ENCODE measurements around the gene FAM118B.
"Not testable (repeated sequence)": the region's sequence is repeated elsewhere in the genome, so short reads cannot be mapped to it uniquely, and the experiment has no call there.

Gene FAM118B

DNA sequence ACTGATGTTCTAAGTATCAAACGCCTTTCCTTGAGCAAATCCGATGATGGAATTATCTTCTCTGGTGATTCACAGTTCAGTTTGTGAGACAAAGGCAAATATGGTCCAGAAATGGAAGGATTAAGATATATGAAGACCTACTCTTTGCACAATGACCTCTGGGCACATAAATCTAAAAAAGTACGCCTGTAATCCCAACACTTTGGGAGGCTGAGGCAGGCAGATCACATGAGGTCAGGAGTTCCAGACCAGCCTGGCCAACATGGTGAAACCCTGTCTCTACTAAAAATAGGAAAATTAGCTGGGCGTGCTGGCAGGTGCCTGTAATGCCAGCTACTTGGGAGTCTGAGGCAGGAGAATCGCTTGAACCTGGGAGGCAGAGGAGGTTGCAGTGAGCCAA is 43.9 kb downstream of the FAM118B start:
- peaks cover 78% of the 10 kb centered on the region for H3K36me3 ChIP-seq (ENCODE audit: control insufficient read depth, insufficient read depth, low read length)
- not testable (repeated sequence) for H3K9ac ChIP-seq (ENCODE audit: low read length); H3K27ac ChIP-seq (ENCODE audit: low read depth, low read length); H3K4me1 ChIP-seq (ENCODE audit: control insufficient read depth, insufficient read depth, low read length); H3K27me3 ChIP-seq (ENCODE audit: control insufficient read depth, insufficient read depth, low read length); H3K9me3 ChIP-seq (ENCODE audit: control insufficient read depth, insufficient read depth, low read depth, low read length); H3K4me3 ChIP-seq (ENCODE audit: low read depth, low read length)

DNA sequence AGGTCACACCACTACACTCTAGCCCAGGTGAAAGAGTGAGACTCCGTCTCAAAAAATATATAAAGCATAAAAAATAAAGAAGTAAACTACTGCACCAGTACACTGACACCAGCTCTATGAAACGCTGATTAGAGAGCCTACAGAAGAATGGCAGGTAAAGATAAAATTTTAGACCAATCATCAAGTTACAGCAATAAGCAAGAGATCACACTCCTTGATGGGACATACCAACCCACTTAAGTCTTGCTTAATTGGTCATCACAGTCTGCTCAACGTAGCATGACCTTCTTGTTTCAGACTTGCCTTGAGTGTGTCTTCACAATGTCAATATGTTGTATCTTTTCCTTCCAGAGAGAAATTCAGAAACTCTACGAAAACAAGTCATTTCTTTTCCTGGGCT is 44.6 kb downstream of the FAM118B start:
- H3K9me3 ChIP-seq (ENCODE audit: control insufficient read depth, insufficient read depth, low read depth, low read length) = no peaks in the 10 kb centered on the region
- H3K27me3 ChIP-seq (ENCODE audit: control insufficient read depth, insufficient read depth, low read length) = no peaks in the 10 kb centered on the region
- no peaks in the 10 kb centered on the region for H3K4me1 ChIP-seq (ENCODE audit: control insufficient read depth, insufficient read depth, low read length)
- H3K4me3 ChIP-seq (ENCODE audit: low read depth, low read length) = no peak overlapping the region
- peaks cover 76% of the 10 kb centered on the region for H3K36me3 ChIP-seq (ENCODE audit: control insufficient read depth, insufficient read depth, low read length)
- no peak overlapping the region for H3K27ac ChIP-seq (ENCODE audit: low read depth, low read length)
- no peak overlapping the region for H3K9ac ChIP-seq (ENCODE audit: low read length)

DNA sequence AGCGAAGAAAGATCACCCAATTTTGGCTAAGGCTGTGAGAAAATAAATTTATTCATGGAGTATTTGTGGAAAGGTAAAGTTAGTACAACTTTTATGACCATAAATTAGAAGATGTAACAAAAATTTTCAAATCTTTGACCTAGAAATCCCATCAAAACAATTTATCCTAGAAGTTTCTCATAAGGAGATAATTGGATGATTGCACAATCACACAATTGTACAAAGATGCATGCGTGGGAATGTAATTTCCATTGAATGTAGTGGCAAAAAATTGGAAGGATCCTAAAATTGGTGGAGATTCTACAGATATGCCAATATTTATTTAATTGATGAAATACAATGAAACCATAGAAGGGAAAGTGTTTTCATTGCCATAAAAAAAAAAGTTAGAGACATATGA is 45.6 kb downstream of the FAM118B start:
- Histone ChIP-seq H3K9ac (ENCODE audit: low read length) (no peak overlapping the region), H3K27me3 (ENCODE audit: control insufficient read depth, insufficient read depth, low read length) (no peaks in the 10 kb centered on the region), H3K4me1 (ENCODE audit: control insufficient read depth, insufficient read depth, low read length) (no peaks in the 10 kb centered on the region), H3K27ac (ENCODE audit: low read depth, low read length) (no peak overlapping the region), H3K36me3 (ENCODE audit: control insufficient read depth, insufficient read depth, low read length) (peaks cover 82% of the 10 kb centered on the region), H3K4me3 (ENCODE audit: low read depth, low read length) (no peak overlapping the region), H3K9me3 (ENCODE audit: control insufficient read depth, insufficient read depth, low read depth, low read length) (no peaks in the 10 kb centered on the region)

DNA sequence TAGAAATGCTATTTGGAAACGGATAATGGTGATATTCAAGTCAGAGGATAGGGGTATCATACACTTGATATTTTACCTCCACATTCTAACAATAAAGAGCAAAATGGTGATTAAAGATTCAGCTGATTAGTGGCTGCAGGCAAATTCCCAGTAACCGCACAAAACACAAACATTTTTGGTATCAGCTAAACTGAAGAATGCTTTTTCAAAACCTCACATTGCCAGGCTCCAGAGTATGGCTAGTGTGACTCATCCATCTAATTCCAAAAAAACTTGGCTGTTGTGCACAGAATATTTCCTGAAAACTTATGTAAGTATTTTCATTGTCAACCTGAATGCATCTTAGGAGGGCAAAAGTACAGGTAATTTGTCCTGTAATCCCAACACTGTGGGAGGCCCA is 46.2 kb downstream of the FAM118B start:
- Histone ChIP-seq H3K4me1 (ENCODE audit: control insufficient read depth, insufficient read depth, low read length) (no peaks in the 10 kb centered on the region), H3K4me3 (ENCODE audit: low read depth, low read length) (no peak overlapping the region), H3K27ac (ENCODE audit: low read depth, low read length) (no peak overlapping the region), H3K36me3 (ENCODE audit: control insufficient read depth, insufficient read depth, low read length) (peaks cover 82% of the 10 kb centered on the region), H3K9me3 (ENCODE audit: control insufficient read depth, insufficient read depth, low read depth, low read length) (no peaks in the 10 kb centered on the region), H3K9ac (ENCODE audit: low read length) (no peak overlapping the region), H3K27me3 (ENCODE audit: control insufficient read depth, insufficient read depth, low read length) (no peaks in the 10 kb centered on the region)

DNA sequence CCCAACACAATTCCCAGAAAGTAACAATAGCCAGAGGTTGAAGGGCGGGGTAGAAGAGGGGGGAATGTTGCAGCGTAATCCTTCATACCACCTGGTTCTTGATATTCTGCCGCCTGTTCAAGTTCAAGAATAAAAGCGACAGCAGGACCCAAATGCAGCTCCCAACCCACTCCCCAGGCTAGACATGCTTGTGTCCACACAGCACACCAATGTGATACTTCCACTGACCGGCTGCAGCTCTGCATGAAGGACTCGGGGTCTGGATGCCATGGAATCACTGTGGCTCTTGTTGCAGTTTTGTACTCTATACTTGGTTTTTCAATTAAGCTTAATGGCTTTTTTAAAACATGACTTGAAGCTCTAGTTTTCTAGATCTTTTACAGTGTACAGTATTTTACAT is 50.6 kb downstream of the FAM118B start:
- no peak overlapping the region for H3K27ac ChIP-seq (ENCODE audit: low read depth, low read length)
- peaks cover 88% of the 10 kb centered on the region for H3K36me3 ChIP-seq (ENCODE audit: control insufficient read depth, insufficient read depth, low read length)

DNA sequence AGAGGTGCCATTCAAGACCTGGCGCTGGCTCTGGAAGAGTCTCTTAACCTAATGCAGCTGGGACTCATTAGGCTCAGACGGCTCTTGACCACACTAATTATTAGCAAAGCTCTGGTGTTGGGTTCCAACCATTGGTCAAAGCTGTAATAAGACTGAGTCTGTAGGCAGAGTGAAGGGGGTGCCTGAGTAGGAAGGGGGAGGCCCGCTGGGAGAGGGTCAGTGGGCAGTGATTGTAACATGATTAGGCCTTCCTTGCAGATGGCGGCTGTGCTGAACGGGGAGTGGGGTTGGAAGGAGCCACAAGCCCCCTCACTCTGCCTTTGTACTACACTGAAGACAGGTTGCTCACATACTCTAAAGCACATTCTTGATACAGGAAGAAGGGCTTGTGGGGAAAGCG is 51.9 kb downstream of the FAM118B start:
- Histone ChIP-seq H3K9ac (ENCODE audit: low read length) (no peak overlapping the region), H3K36me3 (ENCODE audit: control insufficient read depth, insufficient read depth, low read length) (peaks cover 82% of the 10 kb centered on the region), H3K4me3 (ENCODE audit: low read depth, low read length) (no peak overlapping the region), H3K27ac (ENCODE audit: low read depth, low read length) (no peak overlapping the region), H3K27me3 (ENCODE audit: control insufficient read depth, insufficient read depth, low read length) (no peaks in the 10 kb centered on the region), H3K9me3 (ENCODE audit: control insufficient read depth, insufficient read depth, low read depth, low read length) (no peaks in the 10 kb centered on the region), H3K4me1 (ENCODE audit: control insufficient read depth, insufficient read depth, low read length) (no peaks in the 10 kb centered on the region)

More for the DNA sequence above, 50.6 kb downstream of the FAM118B start:
- Histone ChIP-seq H3K9ac (ENCODE audit: low read length) (no peak overlapping the region), H3K4me3 (ENCODE audit: low read depth, low read length) (no peak overlapping the region), H3K27me3 (ENCODE audit: control insufficient read depth, insufficient read depth, low read length) (no peaks in the 10 kb centered on the region), H3K9me3 (ENCODE audit: control insufficient read depth, insufficient read depth, low read depth, low read length) (no peaks in the 10 kb centered on the region), H3K4me1 (ENCODE audit: control insufficient read depth, insufficient read depth, low read length) (no peaks in the 10 kb centered on the region)

DNA sequence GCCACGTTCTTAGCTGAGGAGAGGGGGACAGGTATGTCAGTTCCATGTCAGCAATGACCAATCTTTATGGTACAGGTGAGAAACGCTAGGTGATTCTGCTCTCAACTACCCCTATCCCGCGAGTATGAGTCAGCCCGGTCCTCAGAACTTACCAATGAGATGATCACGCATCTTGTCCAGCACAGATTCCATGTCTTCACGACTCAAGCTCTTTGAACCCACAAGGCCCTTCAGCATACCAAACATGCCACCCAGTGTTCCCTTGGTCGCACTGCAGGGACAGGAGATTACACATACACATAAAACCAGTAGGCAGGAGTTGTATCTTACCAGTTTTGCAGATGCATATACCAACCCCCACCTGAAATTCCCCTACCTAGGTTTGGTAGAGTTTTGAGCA is 54.2 kb downstream of the FAM118B start:
- H3K9me3 ChIP-seq (ENCODE audit: control insufficient read depth, insufficient read depth, low read depth, low read length) = no peaks in the 10 kb centered on the region
- no peaks in the 10 kb centered on the region; the same call in 1 of the 2 replicates for H3K4me1 ChIP-seq (ENCODE audit: control insufficient read depth, insufficient read depth, low read length)
- peaks cover 71% of the 10 kb centered on the region for H3K36me3 ChIP-seq (ENCODE audit: control insufficient read depth, insufficient read depth, low read length)
- no peaks in the 10 kb centered on the region for H3K27me3 ChIP-seq (ENCODE audit: control insufficient read depth, insufficient read depth, low read length)
- no peak overlapping the region for H3K27ac ChIP-seq (ENCODE audit: low read depth, low read length)
- no peak overlapping the region for H3K4me3 ChIP-seq (ENCODE audit: low read depth, low read length)
- H3K9ac ChIP-seq (ENCODE audit: low read length) = no peak overlapping the region

DNA sequence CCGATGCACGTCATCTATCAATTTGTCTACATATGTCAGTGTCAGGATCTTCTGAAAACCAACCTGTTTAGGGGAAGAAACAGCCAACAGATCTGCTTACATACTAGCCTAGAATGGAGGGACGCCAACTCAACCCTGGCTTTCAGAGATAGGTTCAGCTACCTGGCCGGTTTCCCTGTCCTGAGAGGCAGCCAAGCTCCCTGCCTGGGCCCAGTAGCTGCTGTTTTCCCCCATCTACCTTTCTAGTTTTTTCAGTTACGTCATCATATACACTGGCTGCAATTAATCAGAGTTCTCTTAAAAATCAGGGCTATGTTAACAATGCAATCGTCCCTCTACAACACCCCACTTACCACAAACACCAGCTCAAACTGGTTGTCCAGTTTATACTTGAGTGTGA is 56.1 kb downstream of the FAM118B start:
- Histone ChIP-seq H3K27me3 (ENCODE audit: control insufficient read depth, insufficient read depth, low read length) (no peaks in the 10 kb centered on the region), H3K9ac (ENCODE audit: low read length) (peak overlapping the region; percentile 94), H3K27ac (ENCODE audit: low read depth, low read length) (peak overlapping the region; percentile 63; the same call in 1 of the 2 replicates), H3K36me3 (ENCODE audit: control insufficient read depth, insufficient read depth, low read length) (peaks cover 65% of the 10 kb centered on the region), H3K4me1 (ENCODE audit: control insufficient read depth, insufficient read depth, low read length) (no peaks in the 10 kb centered on the region; the same call in 1 of the 2 replicates), H3K4me3 (ENCODE audit: low read depth, low read length) (peak overlapping the region; percentile 83), H3K9me3 (ENCODE audit: control insufficient read depth, insufficient read depth, low read depth, low read length) (no peaks in the 10 kb centered on the region)

DNA sequence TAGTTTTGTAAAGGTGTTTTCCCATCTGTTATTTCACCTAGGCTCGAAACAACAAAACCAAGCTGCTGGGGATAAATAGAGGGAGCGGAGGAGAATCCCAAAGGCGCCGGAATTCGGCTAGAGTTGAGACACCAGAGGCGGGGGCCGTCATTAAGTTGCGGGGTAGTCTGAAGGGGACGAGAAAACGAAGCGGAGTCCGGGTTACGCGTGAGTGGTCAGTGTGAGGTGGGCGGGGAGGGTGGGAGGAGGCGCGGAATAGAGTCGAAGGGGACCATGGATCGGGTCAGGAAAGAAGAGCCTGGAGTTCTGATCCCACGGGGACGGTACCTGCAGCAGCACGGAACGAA is 56.8 kb downstream of the FAM118B start:
- Histone ChIP-seq H3K27ac (ENCODE audit: low read depth, low read length) (peak overlapping the region; percentile 63), H3K9me3 (ENCODE audit: control insufficient read depth, insufficient read depth, low read depth, low read length) (no peaks in the 10 kb centered on the region), H3K4me3 (ENCODE audit: low read depth, low read length) (peak overlapping the region; percentile 83), H3K36me3 (ENCODE audit: control insufficient read depth, insufficient read depth, low read length) (peaks cover 65% of the 10 kb centered on the region), H3K4me1 (ENCODE audit: control insufficient read depth, insufficient read depth, low read length) (no peaks in the 10 kb centered on the region; the same call in 1 of the 2 replicates), H3K9ac (ENCODE audit: low read length) (peak overlapping the region; percentile 94), H3K27me3 (ENCODE audit: control insufficient read depth, insufficient read depth, low read length) (no peaks in the 10 kb centered on the region)

DNA sequence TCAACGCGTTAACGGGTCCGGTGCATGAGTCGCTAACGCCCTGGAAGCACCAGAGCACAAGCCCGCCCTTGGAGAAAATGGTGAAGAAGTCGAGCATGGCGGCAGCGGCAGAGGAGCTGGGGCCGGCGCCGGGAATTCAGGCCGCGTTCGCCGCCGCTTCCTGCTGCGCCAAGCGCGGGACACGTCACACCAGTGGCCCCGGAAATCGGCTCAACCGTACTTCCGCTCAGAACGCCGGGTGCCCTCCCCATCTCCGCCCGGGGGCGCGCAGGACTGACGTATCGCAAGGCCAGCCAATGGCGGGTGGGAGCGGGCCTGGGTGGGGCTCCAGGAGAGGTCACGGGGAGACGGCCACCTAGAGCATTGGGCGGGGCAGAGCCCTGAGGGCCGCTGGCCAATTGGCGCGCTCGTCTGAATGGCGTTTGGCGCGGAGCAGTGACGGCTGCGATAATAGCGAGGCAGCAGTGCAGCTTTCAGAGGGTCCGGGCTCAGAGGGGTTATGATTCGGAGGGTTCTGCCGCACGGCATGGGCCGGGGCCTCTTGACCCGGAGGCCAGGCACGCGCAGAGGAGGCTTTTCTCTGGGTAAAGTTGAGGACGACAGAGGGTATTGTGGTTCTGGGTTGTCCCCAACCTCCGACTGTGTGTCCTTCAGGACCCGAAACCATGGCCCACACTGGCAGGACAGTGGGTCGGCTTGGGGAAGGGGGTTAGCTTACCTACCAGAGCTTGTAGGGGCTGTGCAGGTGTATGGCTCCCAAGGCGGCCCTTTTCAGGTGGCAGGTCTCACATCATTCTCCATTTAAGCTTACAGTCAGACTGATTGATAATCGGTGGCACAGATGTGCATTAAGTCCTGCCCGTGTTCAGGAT is 57.4 kb downstream of the FAM118B start, which contains the start of the genes FOXRED1 and SRPRA:
FOXRED1 (plus strand) TSS at position 447 of the 872 bp plus-strand sequence; CDS start at position 500, 53 bp downstream.
SRPRA (minus strand) TSS at position 188 of the 872 bp plus-strand sequence; CDS start at position 97, 91 bp downstream.
- no peaks in the 10 kb centered on the region; the same call in 1 of the 2 replicates for H3K4me1 ChIP-seq (ENCODE audit: control insufficient read depth, insufficient read depth, low read length)
- no peaks in the 10 kb centered on the region for H3K9me3 ChIP-seq (ENCODE audit: control insufficient read depth, insufficient read depth, low read depth, low read length)
- no peaks in the 10 kb centered on the region for H3K27me3 ChIP-seq (ENCODE audit: control insufficient read depth, insufficient read depth, low read length)
- H3K36me3 ChIP-seq (ENCODE audit: control insufficient read depth, insufficient read depth, low read length) = peaks cover 65% of the 10 kb centered on the region
- H3K4me3 ChIP-seq (ENCODE audit: low read depth, low read length) = peak within 1 kb of the TSS; percentile 83
- peak within 1 kb of the TSS; percentile 94 for H3K9ac ChIP-seq (ENCODE audit: low read length)
- peak within 1 kb of the TSS; percentile 63 for H3K27ac ChIP-seq (ENCODE audit: low read depth, low read length)

DNA sequence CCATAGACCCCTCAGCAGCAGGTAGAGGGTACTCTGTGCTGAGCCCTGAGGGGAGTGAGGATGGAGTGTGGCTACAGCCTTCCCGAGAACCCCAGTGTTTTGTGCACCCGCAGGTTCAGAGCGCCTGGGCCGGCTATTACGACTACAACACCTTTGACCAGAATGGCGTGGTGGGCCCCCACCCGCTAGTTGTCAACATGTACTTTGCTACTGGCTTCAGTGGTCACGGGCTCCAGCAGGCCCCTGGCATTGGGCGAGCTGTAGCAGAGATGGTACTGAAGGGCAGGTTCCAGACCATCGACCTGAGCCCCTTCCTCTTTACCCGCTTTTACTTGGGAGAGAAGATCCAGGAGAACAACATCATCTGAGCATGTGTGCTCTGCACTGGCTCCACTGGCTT is 65.7 kb downstream of the FAM118B start:
- H3K9ac ChIP-seq (ENCODE audit: low read length) = no peak overlapping the region
- peaks cover 5% of the 10 kb centered on the region for H3K4me1 ChIP-seq (ENCODE audit: control insufficient read depth, insufficient read depth, low read length)
- no peak overlapping the region for H3K27ac ChIP-seq (ENCODE audit: low read depth, low read length)
- no peaks in the 10 kb centered on the region for H3K9me3 ChIP-seq (ENCODE audit: control insufficient read depth, insufficient read depth, low read depth, low read length)
- no peak overlapping the region for H3K4me3 ChIP-seq (ENCODE audit: low read depth, low read length)
- H3K27me3 ChIP-seq (ENCODE audit: control insufficient read depth, insufficient read depth, low read length) = peaks cover 6% of the 10 kb centered on the region
- H3K36me3 ChIP-seq (ENCODE audit: control insufficient read depth, insufficient read depth, low read length) = peaks cover 67% of the 10 kb centered on the region
